GM12878 (cell line): ENCODE results near the gene ZNF628. TPM values are rescaled to one million over a fixed set of nuclear protein-coding genes. Genes with fewer than 3 reads are reported as not detected.

ENCODE experiments used
- ATAC-seq: fragments of 200-7000 bp; cut with Tn5 transposase; 3 replicates; pipeline ENCODE4 v1.9.1; 2020; ENCODE audit warnings: mild to moderate bottlenecking, moderate library complexity
- BruUV-seq: library from RNA; stranded (reverse); fragments of 400-500 nt; replicated peaks from 2 replicates; lab custom pipeline; 2021; lab: Mats Ljungman, UMichigan
- CTCF ChIA-PET: fragments of 300-600 bp; sonication (Branson Sonifier 250); formaldehyde crosslinking; extraction: SDS; loops from one replicate; lab custom pipeline; 2021; ENCODE audit warnings: inconsistent platforms; lab: Yijun Ruan, JAX
- POLR2A ChIA-PET: fragments of 350-600 bp; formaldehyde crosslinking; extraction: SDS; loops from one replicate; lab custom pipeline; 2021; ENCODE audit warnings: inconsistent platforms; lab: Charles Lee
- RAD21 ChIA-PET: fragments of 300-600 bp; sonication (Branson Sonifier 250); formaldehyde crosslinking; loops from one replicate; lab custom pipeline; 2023; ENCODE audit warnings: antibody characterized with exemption; ENCODE audit not compliant: unreplicated experiment; lab: Charles Lee
- SMC1A ChIA-PET: fragments of 300-600 bp; sonication (Branson Sonifier 250); formaldehyde crosslinking; loops from one replicate; lab custom pipeline; 2023; ENCODE audit not compliant: unreplicated experiment, uncharacterized antibody; lab: Charles Lee
- DNase-seq: peaks from one replicate; pipeline ENCODE4 v3.0.0-alpha.2; 2011; ENCODE audit warnings: low read depth, low spot score
- FAIRE-seq: peaks from 3 replicates; lab custom pipeline; 2011; peaks lifted over from hg19 to GRCh38; lab: Jason Lieb, UNC
- H2AFZ ChIP-seq: 2 replicates; pipeline ENCODE4 v1.6.0; 2011; ENCODE audit warnings: low read depth, low read length, control low read depth; ENCODE audit not compliant: control insufficient read depth
- H3K27ac ChIP-seq: 2 replicates; pipeline ENCODE4 v1.5.1; 2011; ENCODE audit warnings: control low read depth; ENCODE audit not compliant: control insufficient read depth, insufficient read depth
- H3K27me3 ChIP-seq, 2 experiments: replicated peaks in 1 of 2; 2 replicates each; pipeline versions ENCODE4 v1.6.0 to v1.6.1; 2011; ENCODE audit warnings: low read length in 1 of 2; ENCODE audit not compliant: control insufficient read depth in 2 of 2, insufficient read depth in 2 of 2
- H3K36me3 ChIP-seq, 2 experiments: 2 replicates each; pipeline ENCODE4 v1.5.1; 2011; ENCODE audit warnings: low read length in 1 of 2; ENCODE audit not compliant: control insufficient read depth in 2 of 2, insufficient read depth in 2 of 2
- H3K4me1 ChIP-seq: 2 replicates; pipeline ENCODE4 v1.6.1; 2011; ENCODE audit warnings: mild to moderate bottlenecking, low read length, moderate library complexity, mixed read lengths; ENCODE audit not compliant: control insufficient read depth, insufficient read depth
- H3K4me2 ChIP-seq: 2 replicates; pipeline ENCODE4 v1.6.0; 2011; ENCODE audit warnings: control low read depth; ENCODE audit not compliant: control insufficient read depth, insufficient read depth
- H3K4me3 ChIP-seq: fragments of 200-600 bp; sonication (generic); 2 replicates; pipeline ENCODE4 v1.5.1; 2016
- H3K79me2 ChIP-seq: 2 replicates; pipeline ENCODE4 v1.6.0; 2011; ENCODE audit warnings: low read length; ENCODE audit not compliant: control insufficient read depth, insufficient read depth
- H3K9ac ChIP-seq: 2 replicates; pipeline ENCODE4 v1.8.0; 2011; ENCODE audit warnings: low read length, control low read depth, mixed read lengths; ENCODE audit not compliant: control insufficient read depth, insufficient read depth
- H3K9me3 ChIP-seq: replicated peaks from 3 replicates; pipeline ENCODE4 v1.5.1; 2011; ENCODE audit warnings: mild to moderate bottlenecking, low read length; ENCODE audit not compliant: control insufficient read depth, insufficient read depth
- H4K20me1 ChIP-seq: 2 replicates; pipeline ENCODE4 v1.6.0; 2011; ENCODE audit not compliant: control insufficient read depth, insufficient read depth
- BACH1 ChIP-seq: fragments of 450-650 bp; IDR thresholded peaks from 2 replicates; pipeline ENCODE4 v1.6.1; 2017; ENCODE audit warnings: mild to moderate bottlenecking, borderline replicate concordance
- BCL11A ChIP-seq: IDR thresholded peaks from 2 replicates; pipeline ENCODE4 v1.6.1; 2011; ENCODE audit warnings: low read depth, low read length
- CHD1 ChIP-seq: IDR thresholded peaks from 2 replicates; pipeline ENCODE4 v1.6.1; 2012; ENCODE audit warnings: low read depth, low read length, improper control_type of control experiment
- CHD4 ChIP-seq: fragments of 200-600 bp; sonication (generic); IDR thresholded peaks from 2 replicates; pipeline ENCODE4 v1.6.1; 2016; ENCODE audit warnings: mild to moderate bottlenecking
- ELK1 ChIP-seq: IDR thresholded peaks from 2 replicates; pipeline ENCODE4 v1.6.1; 2012; ENCODE audit warnings: low read depth, low read length, improper control_type of control experiment
- ESRRA ChIP-seq: IDR thresholded peaks from 2 replicates; pipeline ENCODE4 v1.6.1; 2012; ENCODE audit warnings: mild to moderate bottlenecking, low read length, improper control_type of control experiment
- SIX5 ChIP-seq: IDR thresholded peaks from 2 replicates; pipeline ENCODE4 v1.6.1; 2011; ENCODE audit warnings: mild to moderate bottlenecking, low read depth, low read length, moderate library complexity; ENCODE audit not compliant: severe bottlenecking
- STAT1 ChIP-seq: fragments of 450-650 bp; conservative IDR thresholded peaks from 2 replicates; pipeline ENCODE4 v1.6.1; 2014; ENCODE audit warnings: antibody characterized with exemption, mild to moderate bottlenecking
- TCF12 ChIP-seq: IDR thresholded peaks from 2 replicates; pipeline ENCODE4 v1.6.1; 2011; ENCODE audit warnings: low read depth, mild to moderate bottlenecking, low read length
- TCF7 ChIP-seq: IDR thresholded peaks from 2 replicates; pipeline ENCODE4 v1.6.1; 2014; ENCODE audit warnings: antibody characterized with exemption, borderline replicate concordance
- USF2 ChIP-seq: IDR thresholded peaks from 2 replicates; pipeline ENCODE4 v1.6.1; 2011; ENCODE audit warnings: low read depth, low read length, improper control_type of control experiment, borderline replicate concordance
- ZNF217 ChIP-seq: fragments of 450-650 bp; IDR thresholded peaks from 2 replicates; pipeline ENCODE4 v1.6.1; 2017; ENCODE audit warnings: antibody characterized with exemption, mild to moderate bottlenecking
- ZNF24 ChIP-seq: fragments of 450-650 bp; IDR thresholded peaks from 2 replicates; pipeline ENCODE4 v1.6.1; 2017; ENCODE audit warnings: antibody characterized with exemption, mild to moderate bottlenecking
- ZNF687 ChIP-seq: fragments of 450-650 bp; IDR thresholded peaks from 2 replicates; pipeline ENCODE4 v1.6.1; 2017; ENCODE audit warnings: mild to moderate bottlenecking, moderate library complexity
- WGBS: methylation state at CpG from one replicate; pipeline ENCODE4 v1.1.6; 2016; ENCODE audit warnings: low lambda C conversion rate; ENCODE audit not compliant: insufficient replicate concordance, insufficient coverage; ENCODE audit errors: missing lambda C conversion rate; 5-methylcytosine and 5-hydroxymethylcytosine counted together
- in situ Hi-C: fragments of 300-500 bp; cut with MboI; formaldehyde crosslinking; loops from 9 replicates; pipeline ENCODE4 v1.14.3; 2018; ENCODE audit warnings: mixed read lengths
- intact Hi-C: fragments of 100-400 bp; cut with micrococcal nuclease; formaldehyde crosslinking; loops from one replicate; pipeline ENCODE4 v1.14.2; 2022; ENCODE audit not compliant: unreplicated experiment
- polyA plus RNA-seq, 11 experiments: library from polyadenylated mRNA; depleted of rRNA in 4 of 11; unstranded in 6 of 11; stranded (reverse) in 5 of 11; fragments of >200 nt; fragmentation: Nextera tagmentation in 4 of 11; fragmentation: Illumina TruSeq in 1 of 11; extraction: Ambion mirVana in 4 of 11; extraction: Trizol in 1 of 11; gene quantifications; 1 replicate in 1 of 11; 2 replicates in 10 of 11; pipeline versions ENCODE4 v1.2.1 to v1.2.3, GENCODE V29; 2011 to 2016; ENCODE audit warnings: inconsistent platforms in 2 of 11, missing spikeins in 2 of 11, low read depth in 1 of 11
- total RNA-seq, 4 experiments: library from RNA; depleted of rRNA in 3 of 4; stranded (reverse); fragments of >200 nt in 3 of 4; fragmentation: Illumina TruSeq in 1 of 4; extraction: Trizol in 1 of 4; gene quantifications; 2 replicates each; pipeline versions ENCODE4 v1.2.1 to v1.2.3, GENCODE V29; 2013 to 2021

Gene ZNF628
- total and polyA plus RNA-seq, 10 of the 15 experiments (the other 5 are each of a cell fraction or from before 2014, with no cell fraction given): 0.04 to 11.3 (median 1.6) TPM; not detected in 1

- FAIRE-seq: no peak
These were observed 4.9 kb downstream of the ZNF628 start for GRCh38 chr19:55481148-55481793.

GRCh38 chr19:55481794-55482155, 5.4 kb downstream of the ZNF628 start:
- ATAC-seq: no peak
- peaks cover 6% of the 10 kb centered on the region for H3K79me2 ChIP-seq
- no peak overlapping the region for H3K27ac ChIP-seq
- RAD21 ChIA-PET: no interaction called here
- BruUV-seq: no TSS peak
- no peak for DNase-seq
- no peak overlapping the region for H3K4me2 ChIP-seq
- FAIRE-seq: no peak
- H3K4me1 ChIP-seq: peaks cover 24% of the 10 kb centered on the region
- SMC1A ChIA-PET: no interaction called here
- 98% methylated on average over 20 of the region's 40 CpGs for WGBS
- peaks cover 0 to 9% of the 10 kb centered on the region in 2 experiments; a peak in 2 of 4 replicates for H3K36me3 ChIP-seq
- CTCF ChIA-PET: no interaction called here
- POLR2A ChIA-PET: no interaction called here
- no peaks in the 10 kb centered on the region for H4K20me1 ChIP-seq
- H3K9ac ChIP-seq: no peak overlapping the region
- intact Hi-C loops: no loop called here
- in situ Hi-C loops: no loop called here
- H3K4me3 ChIP-seq: no peak overlapping the region
- H3K9me3 ChIP-seq: no peaks in the 10 kb centered on the region
- H3K27me3 ChIP-seq: no peaks in the 10 kb centered on the region
- no peak overlapping the region for H2AFZ ChIP-seq
- TF ChIP-seq ELK1: no peak
- no peak for TF ChIP-seq ZNF24
- no peak for TF ChIP-seq ESRRA
- TF ChIP-seq BCL11A: no peak
- TF ChIP-seq CHD4: no peak
- TF ChIP-seq BACH1: no peak
- TF ChIP-seq TCF12: no peak
- TF ChIP-seq STAT1: no peak
- TF ChIP-seq USF2: no peak
- TF ChIP-seq ZNF687: no peak
- TF ChIP-seq CHD1: no peak

More at GRCh38 chr19:55481148-55481793, 4.9 kb downstream of the ZNF628 start:
- intact Hi-C loops (no loop called here), in situ Hi-C loops (no loop called here)
- H3K4me2 ChIP-seq: no peak overlapping the region
- ChIA-PET RAD21 (no interaction called here), CTCF (no interaction called here), SMC1A (no interaction called here), POLR2A (no interaction called here)
- no peak for ATAC-seq
- TF ChIP-seq TCF7 (no peak), ZNF217 (no peak), SIX5 (no peak)
- H3K27ac ChIP-seq: no peak overlapping the region
- DNase-seq: no peak
- H3K27me3 ChIP-seq: no peaks in the 10 kb centered on the region
- 95% methylated on average over 52 of the region's 52 CpGs for WGBS
- H4K20me1 ChIP-seq: no peaks in the 10 kb centered on the region
- H3K36me3 ChIP-seq: peaks cover 0 to 9% of the 10 kb centered on the region in 2 experiments; a peak in 2 of 4 replicates
- no peak overlapping the region for H3K9ac ChIP-seq
- no peaks in the 10 kb centered on the region for H3K9me3 ChIP-seq
- H3K4me1 ChIP-seq: peaks cover 24% of the 10 kb centered on the region
- no TSS peak for BruUV-seq
- no peak overlapping the region for H3K4me3 ChIP-seq
- H2AFZ ChIP-seq: no peak overlapping the region
- H3K79me2 ChIP-seq: peaks cover 6% of the 10 kb centered on the region
